ENCODE results near the gene GIPC3. TPM values are rescaled to one million over a fixed set of nuclear protein-coding genes. Genes with fewer than 3 reads are reported as not detected.

GIPC3 gene
- total RNA-seq, 1 experiment from 2014 or later: not detected

DNA sequence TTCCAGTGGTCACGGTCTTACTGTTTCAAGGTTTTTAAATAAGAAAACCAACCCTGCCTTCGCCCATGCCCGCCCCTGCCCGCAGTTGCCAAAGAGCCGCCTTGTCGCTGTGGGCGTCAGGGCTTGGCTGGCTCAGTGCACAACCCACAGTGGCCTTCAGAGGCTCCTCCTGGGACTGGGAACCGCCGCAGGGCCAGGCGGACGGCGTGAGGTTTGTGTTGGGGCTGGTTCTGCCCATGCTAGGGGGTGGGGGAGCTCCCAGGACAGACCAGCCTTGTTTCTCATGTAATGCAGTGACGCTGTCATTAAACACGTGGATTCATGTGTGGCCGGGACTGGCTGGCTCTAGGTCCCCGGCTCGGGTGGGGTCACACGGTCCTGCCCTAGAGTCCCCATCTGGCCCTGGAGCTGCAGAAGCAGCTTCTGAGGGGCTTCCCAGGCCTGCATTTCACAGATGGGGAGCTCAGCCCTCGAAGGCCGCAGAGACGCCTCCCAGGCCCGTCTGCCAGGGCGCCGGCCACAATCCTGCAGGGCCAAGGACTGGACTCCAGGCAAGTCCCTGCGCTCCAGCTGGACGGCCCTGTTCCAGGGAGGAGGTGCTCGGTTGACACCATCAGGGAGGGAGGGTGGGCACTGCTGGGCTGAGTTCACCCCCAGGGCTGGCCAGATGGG lies 48.7 kb upstream of the GIPC3 start:
- H3K36me3 Mint-ChIP-seq (ENCODE audit: insufficient read depth, unreplicated experiment): peaks cover 63% of the 10 kb centered on the region
- H3K4me3 Mint-ChIP-seq (ENCODE audit: unreplicated experiment): no peak overlapping the region
- H3K27me3 Mint-ChIP-seq (ENCODE audit: insufficient read depth, unreplicated experiment): no peaks in the 10 kb centered on the region
- H3K9me3 Mint-ChIP-seq (ENCODE audit: unreplicated experiment): no peaks in the 10 kb centered on the region
- no TSS peak for BruUV-seq (replicated peaks)
- CTCF ChIA-PET: interaction anchor here (0.8 kb wide), 1 partner anchor 8 kb away, joined by 3 read pairs; no protein-coding TSS in a partner anchor
- POLR2A ChIA-PET: interaction anchor here (0.6 to 1.6 kb wide), 2 partner anchors 20 to 237 kb away, joined by 3 to 4 read pairs; no protein-coding TSS in a partner anchor
- TF ChIP-seq CTCF (IDR thresholded peaks at IDR 0.05; ENCODE audit: unreplicated experiment): no peak
- intact Hi-C loops (cut with micrococcal nuclease): no loop called here
- no peaks in the 10 kb centered on the region for H3K4me1 Mint-ChIP-seq (ENCODE audit: insufficient read depth, unreplicated experiment)
- no peak for DNase-seq (ENCODE audit: unreplicated experiment)
- no peak overlapping the region for H3K27ac Mint-ChIP-seq (ENCODE audit: low read depth, unreplicated experiment)

DNA sequence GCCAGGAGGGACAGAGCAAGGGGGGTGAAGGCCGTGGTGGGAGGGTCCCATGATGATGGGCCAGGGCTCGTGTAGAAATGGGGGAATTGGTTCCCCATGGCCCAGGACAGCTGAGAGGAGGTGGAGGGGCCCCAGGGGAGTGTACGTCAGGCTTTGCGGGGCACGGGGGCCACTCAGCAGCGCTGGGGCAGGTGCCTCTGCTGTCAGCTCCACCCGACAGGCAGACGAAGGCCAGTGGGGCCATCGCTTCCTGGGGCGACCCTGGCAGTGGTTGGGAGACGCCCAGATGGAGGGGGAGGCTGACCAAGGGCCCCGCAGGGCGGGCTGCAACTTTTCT lies 48.2 kb upstream of the GIPC3 start:
- DNase-seq (ENCODE audit: unreplicated experiment): no peak
- no peak for TF ChIP-seq CTCF (IDR thresholded peaks at IDR 0.05; ENCODE audit: unreplicated experiment)
- CTCF ChIA-PET: interaction anchor here (0.8 kb wide), 1 partner anchor 8 kb away, joined by 3 read pairs; no protein-coding TSS in a partner anchor
- no TSS peak for BruUV-seq (replicated peaks)
- H3K4me1 Mint-ChIP-seq (ENCODE audit: insufficient read depth, unreplicated experiment): no peaks in the 10 kb centered on the region
- intact Hi-C loops (cut with micrococcal nuclease): no loop called here
- no peak overlapping the region for H3K27ac Mint-ChIP-seq (ENCODE audit: low read depth, unreplicated experiment)
- H3K36me3 Mint-ChIP-seq (ENCODE audit: insufficient read depth, unreplicated experiment): peaks cover 63% of the 10 kb centered on the region
- no peak overlapping the region for H3K4me3 Mint-ChIP-seq (ENCODE audit: unreplicated experiment)
- POLR2A ChIA-PET: interaction anchor here (0.6 to 1.6 kb wide), 2 partner anchors 19 to 237 kb away, joined by 3 to 4 read pairs; no protein-coding TSS in a partner anchor
- H3K27me3 Mint-ChIP-seq (ENCODE audit: insufficient read depth, unreplicated experiment): no peaks in the 10 kb centered on the region
- H3K9me3 Mint-ChIP-seq (ENCODE audit: unreplicated experiment): no peaks in the 10 kb centered on the region

- Mint-ChIP-seq H3K9me3 (ENCODE audit: unreplicated experiment) (no peaks in the 10 kb centered on the region), H3K4me1 (ENCODE audit: insufficient read depth, unreplicated experiment) (no peaks in the 10 kb centered on the region), H3K4me3 (ENCODE audit: unreplicated experiment) (no peak overlapping the region), H3K36me3 (ENCODE audit: insufficient read depth, unreplicated experiment) (peaks cover 63% of the 10 kb centered on the region), H3K27me3 (ENCODE audit: insufficient read depth, unreplicated experiment) (no peaks in the 10 kb centered on the region), H3K27ac (ENCODE audit: low read depth, unreplicated experiment) (no peak overlapping the region)
- ChIA-PET CTCF (interaction anchor here (0.9 kb wide), 1 partner anchor 9 kb away, joined by 3 read pairs; no protein-coding TSS in a partner anchor), POLR2A (interaction anchor here (1.6 kb wide), 1 partner anchor 19 kb away, joined by 4 read pairs; no protein-coding TSS in a partner anchor)
- no peak for DNase-seq (ENCODE audit: unreplicated experiment)
- intact Hi-C loops (cut with micrococcal nuclease): no loop called here
- TF ChIP-seq CTCF (IDR thresholded peaks at IDR 0.05; ENCODE audit: unreplicated experiment): no peak
- no TSS peak for BruUV-seq (replicated peaks)
Observed at GRCh38 chr19:3537438-3538240, 47.6 kb upstream of the GIPC3 start.

DNA sequence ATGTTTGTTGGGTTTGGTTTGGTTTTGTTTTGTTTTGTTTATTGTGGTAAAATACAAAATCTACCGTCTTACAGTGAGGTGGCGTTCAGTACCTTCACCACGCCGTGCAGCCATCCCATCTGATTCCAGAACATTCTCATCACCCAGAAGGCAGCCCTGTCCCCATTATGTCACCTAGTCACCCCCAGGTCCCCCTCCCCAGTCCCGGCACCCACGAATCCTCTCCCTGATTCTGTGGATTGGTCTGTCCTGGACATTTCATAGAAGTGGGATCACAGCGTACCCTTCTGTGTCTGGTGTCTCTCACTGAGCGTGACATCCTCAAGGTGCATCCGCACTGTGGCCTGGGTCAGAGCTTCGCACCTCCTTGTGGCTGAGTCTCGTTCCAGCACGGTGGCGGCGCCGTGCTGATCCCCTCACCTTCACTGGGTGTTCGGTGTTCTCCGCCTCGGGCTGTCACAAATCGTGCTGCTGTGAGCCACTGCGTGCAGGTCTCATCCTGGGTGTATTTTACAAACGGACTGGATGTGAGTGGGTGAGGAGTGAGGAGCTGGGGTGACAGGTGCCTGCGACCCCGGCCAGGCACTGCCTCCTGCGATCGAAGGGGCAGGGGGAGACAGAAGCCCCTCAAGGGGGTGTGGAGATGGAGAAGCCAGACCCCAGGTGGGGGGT lies 46.9 kb upstream of the GIPC3 start:
- POLR2A ChIA-PET: interaction anchor here (0.6 to 1.0 kb wide), 4 partner anchors 19 to 248 kb away, joined by 3 read pairs; partner anchors contain the start of gene MFSD12
- H3K27ac Mint-ChIP-seq (ENCODE audit: low read depth, unreplicated experiment): no peak overlapping the region

More for the DNA sequence above, 46.9 kb upstream of the GIPC3 start:
- Mint-ChIP-seq H3K4me1 (ENCODE audit: insufficient read depth, unreplicated experiment) (no peaks in the 10 kb centered on the region), H3K9me3 (ENCODE audit: unreplicated experiment) (no peaks in the 10 kb centered on the region), H3K36me3 (ENCODE audit: insufficient read depth, unreplicated experiment) (peaks cover 57% of the 10 kb centered on the region), H3K27me3 (ENCODE audit: insufficient read depth, unreplicated experiment) (no peaks in the 10 kb centered on the region), H3K4me3 (ENCODE audit: unreplicated experiment) (no peak overlapping the region)
- no peak for DNase-seq (ENCODE audit: unreplicated experiment)
- CTCF ChIA-PET: interaction anchor here (0.9 to 1.0 kb wide), 3 partner anchors 9 to 18 kb away, joined by 3 to 5 read pairs (median 4); partner anchors contain the start of gene MFSD12
- intact Hi-C loops (cut with micrococcal nuclease): no loop called here
- no TSS peak for BruUV-seq (replicated peaks)
- no peak for TF ChIP-seq CTCF (IDR thresholded peaks at IDR 0.05; ENCODE audit: unreplicated experiment)

Measured in MCF 10A (cell line).